ENCODE results near the gene PDXK.
"Not testable (repeated sequence)": the region's sequence is repeated elsewhere in the genome, so short reads cannot be mapped to it uniquely, and the experiment has no call there.

The PDXK gene

GRCh38 chr21:43676391-43676790, 42.5 kb upstream of the PDXK start:
- ATAC-seq: no peak
- TF ChIP-seq ISL1 (CRISPR knock-in tag; IDR thresholded peaks at IDR 0.05) (no peak), TSHZ2 (CRISPR knock-in tag; IDR thresholded peaks at IDR 0.05) (no peak), CSDC2 (CRISPR knock-in tag; IDR thresholded peaks at IDR 0.05) (no peak), ZNF70 (CRISPR knock-in tag; IDR thresholded peaks at IDR 0.05) (no peak), CREB5 (CRISPR knock-in tag; IDR thresholded peaks at IDR 0.05; ENCODE audit: low read depth) (no peak)

GRCh38 chr21:43679951-43680350, 39.0 kb upstream of the PDXK start:
- no peak for TF ChIP-seq OSR1 (CRISPR knock-in tag; IDR thresholded peaks at IDR 0.05)
- no peak for TF ChIP-seq ZNF565 (CRISPR knock-in tag; conservative IDR thresholded peaks at IDR 0.05; ENCODE audit: low read depth)
- TF ChIP-seq SNAI2 (CRISPR knock-in tag; IDR thresholded peaks at IDR 0.05): no peak
- TF ChIP-seq BACH2 (CRISPR knock-in tag; IDR thresholded peaks at IDR 0.05; ENCODE audit: borderline replicate concordance): no peak
- no peak for TF ChIP-seq ESRRG (CRISPR knock-in tag; IDR thresholded peaks at IDR 0.05)
- no peak for TF ChIP-seq CSDC2 (CRISPR knock-in tag; IDR thresholded peaks at IDR 0.05)
- no peak for TF ChIP-seq POU6F1 (CRISPR knock-in tag; IDR thresholded peaks at IDR 0.05; ENCODE audit: borderline replicate concordance, low read depth)
- TF ChIP-seq ZNF8 (CRISPR knock-in tag; IDR thresholded peaks at IDR 0.05): no peak
- no peak for TF ChIP-seq TSHZ2 (CRISPR knock-in tag; IDR thresholded peaks at IDR 0.05)
- TF ChIP-seq RARB (CRISPR knock-in tag; IDR thresholded peaks at IDR 0.05): no peak
- no peak for TF ChIP-seq ZC3H10 (CRISPR knock-in tag; IDR thresholded peaks at IDR 0.05)
- no peak for TF ChIP-seq ZFP30 (CRISPR knock-in tag; IDR thresholded peaks at IDR 0.05)
- no peak for TF ChIP-seq CREB5 (CRISPR knock-in tag; IDR thresholded peaks at IDR 0.05; ENCODE audit: low read depth)
- no peak for TF ChIP-seq TOX (CRISPR knock-in tag; IDR thresholded peaks at IDR 0.05; ENCODE audit: borderline replicate concordance)
- no peak for TF ChIP-seq PPARA (CRISPR knock-in tag; IDR thresholded peaks at IDR 0.05; ENCODE audit: borderline replicate concordance)
- no peak for TF ChIP-seq GLIS3 (CRISPR knock-in tag; IDR thresholded peaks at IDR 0.05)
- TF ChIP-seq ARNTL (CRISPR knock-in tag; IDR thresholded peaks at IDR 0.05; ENCODE audit: borderline replicate concordance, low read depth): no peak
- no peak for TF ChIP-seq TCF4 (CRISPR knock-in tag; IDR thresholded peaks at IDR 0.05; ENCODE audit: borderline replicate concordance)
- TF ChIP-seq ISL1 (CRISPR knock-in tag; IDR thresholded peaks at IDR 0.05): no peak
- no peak for ATAC-seq

- not testable (repeated sequence) for ATAC-seq
Observed at GRCh38 chr21:43680421-43680820, 38.5 kb upstream of the PDXK start.

All from SK-N-SH treated with all-trans-retinoic acid at 6 μM for 48 hours (cell line).